Measurements from ENCODE around the gene TMEM218. TPM values are rescaled to one million over a fixed set of nuclear protein-coding genes. Genes with fewer than 3 reads are reported as not detected.

The TMEM218 gene
- total and polyA plus RNA-seq, 4 donors: 9.9 to 34.7 (median 24.4) TPM

GRCh38 chr11:125138966-125139365 is 27.5 kb upstream of the TMEM218 start:
- DNase-seq (peak in 1 of 2 donors; percentile 67), ATAC-seq (ENCODE audit: low FRiP score) (no peak)
- H3K4me3 ChIP-seq (ENCODE audit: low read length in 2 of 2): no peak overlapping the region
- 93% methylated on average over 8 of the region's 8 CpGs for WGBS, 2 donors
- H3K27me3 ChIP-seq (ENCODE audit: control insufficient read depth in 1 of 2, insufficient read depth in 2 of 2, low read length in 1 of 2): no peaks in the 10 kb centered on the region
- no peaks in the 10 kb centered on the region for H3K9me3 ChIP-seq (ENCODE audit: control insufficient read depth, low read length)
- no peaks in the 10 kb centered on the region for H3K36me3 ChIP-seq (ENCODE audit: control insufficient read depth in 1 of 2, insufficient read depth in 2 of 2, low read length in 1 of 2)
- H3K4me1 ChIP-seq (ENCODE audit: control insufficient read depth in 1 of 2, insufficient read depth in 2 of 2, low read length in 2 of 2): no peaks in the 10 kb centered on the region
- H3K27ac ChIP-seq (ENCODE audit: low read depth in 1 of 2, low read length in 2 of 2): no peak overlapping the region
- intact Hi-C loops (cut with DNase I): no loop called here

- DNase-seq (no peak), ATAC-seq (ENCODE audit: low FRiP score) (no peak)
- no peaks in the 10 kb centered on the region for H3K9me3 ChIP-seq (ENCODE audit: control insufficient read depth, low read length)
- H3K4me1 ChIP-seq (ENCODE audit: control insufficient read depth in 1 of 2, insufficient read depth in 2 of 2, low read length in 2 of 2): no peaks in the 10 kb centered on the region
- no peaks in the 10 kb centered on the region for H3K27me3 ChIP-seq (ENCODE audit: control insufficient read depth in 1 of 2, insufficient read depth in 2 of 2, low read length in 1 of 2)
- intact Hi-C loops (cut with DNase I): no loop called here
- H3K36me3 ChIP-seq (ENCODE audit: control insufficient read depth in 1 of 2, insufficient read depth in 2 of 2, low read length in 1 of 2): no peaks in the 10 kb centered on the region
- no peak overlapping the region for H3K27ac ChIP-seq (ENCODE audit: low read depth in 1 of 2, low read length in 2 of 2)
- H3K4me3 ChIP-seq (ENCODE audit: low read length in 2 of 2): no peak overlapping the region
Measured at GRCh38 chr11:125136001-125136400, 24.6 kb upstream of the TMEM218 start.

- ATAC-seq (ENCODE audit: low FRiP score): no peak
- DNase-seq: no peak
- no peaks in the 10 kb centered on the region for H3K27me3 ChIP-seq (ENCODE audit: control insufficient read depth in 1 of 2, insufficient read depth in 2 of 2, low read length in 1 of 2)
- H3K9me3 ChIP-seq (ENCODE audit: control insufficient read depth, low read length): no peaks in the 10 kb centered on the region
- no peak overlapping the region for H3K4me3 ChIP-seq (ENCODE audit: low read length in 2 of 2)
- 69 to 82% methylated on average over 7 of the region's 7 CpGs for WGBS, 2 donors
- H3K27ac ChIP-seq (ENCODE audit: low read depth in 1 of 2, low read length in 2 of 2): no peak overlapping the region
- no peaks in the 10 kb centered on the region for H3K4me1 ChIP-seq (ENCODE audit: control insufficient read depth in 1 of 2, insufficient read depth in 2 of 2, low read length in 2 of 2)
- H3K36me3 ChIP-seq (ENCODE audit: control insufficient read depth in 1 of 2, insufficient read depth in 2 of 2, low read length in 1 of 2): no peaks in the 10 kb centered on the region
- intact Hi-C loops (cut with DNase I): no loop called here
Measured at GRCh38 chr11:125132596-125132995, 21.2 kb upstream of the TMEM218 start.

- no peak for ATAC-seq (ENCODE audit: low FRiP score)
- WGBS, 2 donors: 50 to 53% methylated on average over 1 of the region's 1 CpG
- no peaks in the 10 kb centered on the region for H3K4me1 ChIP-seq (ENCODE audit: control insufficient read depth in 1 of 2, insufficient read depth in 2 of 2, low read length in 2 of 2)
Measured at GRCh38 chr11:125132071-125132470, 20.6 kb upstream of the TMEM218 start.

GRCh38 chr11:125129316-125129993 is 18.0 kb upstream of the TMEM218 start:
- Histone ChIP-seq H3K4me3 (ENCODE audit: low read length in 2 of 2) (no peak overlapping the region), H3K4me1 (ENCODE audit: control insufficient read depth in 1 of 2, insufficient read depth in 2 of 2, low read length in 2 of 2) (no peaks in the 10 kb centered on the region), H3K36me3 (ENCODE audit: control insufficient read depth in 1 of 2, insufficient read depth in 2 of 2, low read length in 1 of 2) (no peaks in the 10 kb centered on the region), H3K9me3 (ENCODE audit: control insufficient read depth, low read length) (no peaks in the 10 kb centered on the region), H3K27ac (ENCODE audit: low read depth in 1 of 2, low read length in 2 of 2) (no peak overlapping the region), H3K27me3 (ENCODE audit: control insufficient read depth in 1 of 2, insufficient read depth in 2 of 2, low read length in 1 of 2) (no peaks in the 10 kb centered on the region)
- DNase-seq (no peak), ATAC-seq (ENCODE audit: low FRiP score) (no peak)
- whole genome bisulfite sequencing, 2 donors: 78 to 82% methylated on average over 22 of the region's 22 CpGs
- intact Hi-C loops (cut with DNase I): no loop called here

More at GRCh38 chr11:125132071-125132470, 20.6 kb upstream of the TMEM218 start:
- H3K4me3 ChIP-seq (ENCODE audit: low read length in 2 of 2): no peak overlapping the region
- H3K27ac ChIP-seq (ENCODE audit: low read depth in 1 of 2, low read length in 2 of 2): no peak overlapping the region
- H3K9me3 ChIP-seq (ENCODE audit: control insufficient read depth, low read length): no peaks in the 10 kb centered on the region
- H3K27me3 ChIP-seq (ENCODE audit: control insufficient read depth in 1 of 2, insufficient read depth in 2 of 2, low read length in 1 of 2): no peaks in the 10 kb centered on the region
- intact Hi-C loops (cut with DNase I): no loop called here
- no peak for DNase-seq
- no peaks in the 10 kb centered on the region for H3K36me3 ChIP-seq (ENCODE audit: control insufficient read depth in 1 of 2, insufficient read depth in 2 of 2, low read length in 1 of 2)

- intact Hi-C loops (cut with DNase I): no loop called here
- ATAC-seq (ENCODE audit: low FRiP score) (no peak), DNase-seq (no peak)
- no peaks in the 10 kb centered on the region for H3K27me3 ChIP-seq (ENCODE audit: control insufficient read depth in 1 of 2, insufficient read depth in 2 of 2, low read length in 1 of 2)
- H3K9me3 ChIP-seq (ENCODE audit: control insufficient read depth, low read length): no peaks in the 10 kb centered on the region
- 19 to 25% methylated on average over 4 of the region's 4 CpGs for WGBS, 2 donors
- H3K4me3 ChIP-seq (ENCODE audit: low read length in 2 of 2): no peak overlapping the region
- no peaks in the 10 kb centered on the region for H3K36me3 ChIP-seq (ENCODE audit: control insufficient read depth in 1 of 2, insufficient read depth in 2 of 2, low read length in 1 of 2)
- no peaks in the 10 kb centered on the region for H3K4me1 ChIP-seq (ENCODE audit: control insufficient read depth in 1 of 2, insufficient read depth in 2 of 2, low read length in 2 of 2)
- H3K27ac ChIP-seq (ENCODE audit: low read depth in 1 of 2, low read length in 2 of 2): no peak overlapping the region
Measured at GRCh38 chr11:125128450-125128849, 17.0 kb upstream of the TMEM218 start.

- 96 to 98% methylated on average over 4 of the region's 4 CpGs for WGBS, 2 donors
- Histone ChIP-seq H3K4me1 (ENCODE audit: control insufficient read depth in 1 of 2, insufficient read depth in 2 of 2, low read length in 2 of 2) (no peaks in the 10 kb centered on the region), H3K27ac (ENCODE audit: low read depth in 1 of 2, low read length in 2 of 2) (no peak overlapping the region), H3K9me3 (ENCODE audit: control insufficient read depth, low read length) (no peaks in the 10 kb centered on the region), H3K27me3 (ENCODE audit: control insufficient read depth in 1 of 2, insufficient read depth in 2 of 2, low read length in 1 of 2) (no peaks in the 10 kb centered on the region), H3K4me3 (ENCODE audit: low read length in 2 of 2) (no peak overlapping the region), H3K36me3 (ENCODE audit: control insufficient read depth in 1 of 2, insufficient read depth in 2 of 2, low read length in 1 of 2) (no peaks in the 10 kb centered on the region)
- ATAC-seq (ENCODE audit: low FRiP score) (no peak), DNase-seq (no peak)
- intact Hi-C loops (cut with DNase I): loop anchor here in 1 of 2 donors (5.0 kb wide), 1 partner anchor 38 kb away; the partner anchor contains the start of gene PKNOX2
Measured at GRCh38 chr11:125124618-125124992, 13.2 kb upstream of the TMEM218 start.

- 51 to 58% methylated on average over 10 of the region's 10 CpGs for WGBS, 2 donors
- no peaks in the 10 kb centered on the region for H3K4me1 ChIP-seq (ENCODE audit: control insufficient read depth in 1 of 2, insufficient read depth in 2 of 2, low read length in 2 of 2)
- intact Hi-C loops (cut with DNase I): loop anchor here in 1 of 2 donors (5.0 kb wide), 1 partner anchor 38 kb away; the partner anchor contains the start of gene PKNOX2
- H3K4me3 ChIP-seq (ENCODE audit: low read length in 2 of 2): no peak overlapping the region
- peak; percentile 69 for ATAC-seq (ENCODE audit: low FRiP score)
- no peaks in the 10 kb centered on the region for H3K27me3 ChIP-seq (ENCODE audit: control insufficient read depth in 1 of 2, insufficient read depth in 2 of 2, low read length in 1 of 2)
- no peaks in the 10 kb centered on the region for H3K9me3 ChIP-seq (ENCODE audit: control insufficient read depth, low read length)
- no peaks in the 10 kb centered on the region for H3K36me3 ChIP-seq (ENCODE audit: control insufficient read depth in 1 of 2, insufficient read depth in 2 of 2, low read length in 1 of 2)
- no peak overlapping the region for H3K27ac ChIP-seq (ENCODE audit: low read depth in 1 of 2, low read length in 2 of 2)
- DNase-seq: peak in 1 of 2 donors; percentile 68
Measured at GRCh38 chr11:125123947-125124617, 12.7 kb upstream of the TMEM218 start.
